ENCODE measurements around the gene HPX. TPM values are rescaled to one million over a fixed set of nuclear protein-coding genes. Genes with fewer than 3 reads are reported as not detected.

HPX gene
- 1 to 10 TPM; 2.7 to 4.2 TPM for total RNA-seq
- polyA plus RNA-seq (ENCODE audit: insufficient read depth, low read depth, low replicate concordance): 3.1 TPM
- long read RNA-seq, donor 1, partial matches to known transcripts: 0 of 3 reads
- long read RNA-seq, donor 1, other reads (novel, unspliced or antisense): 0 of 3 reads
- long read RNA-seq, donor 2: 0 reads

- no peaks in the 10 kb centered on the region for H3K9me3 ChIP-seq
- no peaks in the 10 kb centered on the region for H3K27me3 ChIP-seq
- no peak for DNase-seq
- intact Hi-C loops (cut with DNase I; ENCODE audit: low total_unique reads): no loop called here
- H3K36me3 ChIP-seq (ENCODE audit: low read depth, missing control alignments): no peaks in the 10 kb centered on the region
- H3K4me3 ChIP-seq: no peak within 1 kb of the TSS
- no peaks in the 10 kb centered on the region for H3K4me1 ChIP-seq
- H3K27ac ChIP-seq: no peak within 1 kb of the TSS
- TF ChIP-seq CTCF (IDR thresholded peaks at IDR 0.05): no peak
- TF ChIP-seq POLR2A (IDR thresholded peaks at IDR 0.05): no peak
- 80 to 83% methylated on average over 3 of the region's 3 CpGs for WGBS, 2 donors
Observed at GRCh38 chr11:6440906-6441358, at the start of gene HPX. Gene HPX, minus strand, starts transcription at chr11:6440987. Its CDS starts 24 bp downstream, at chr11:6440963.

- H3K4me3 ChIP-seq: no peak overlapping the region
- H3K4me1 ChIP-seq: no peaks in the 10 kb centered on the region
- WGBS, 2 donors: 92 to 94% methylated on average over 4 of the region's 4 CpGs
- intact Hi-C loops (cut with DNase I; ENCODE audit: low total_unique reads): no loop called here
- H3K9me3 ChIP-seq: no peaks in the 10 kb centered on the region
- no peaks in the 10 kb centered on the region for H3K36me3 ChIP-seq (ENCODE audit: low read depth, missing control alignments)
- H3K27ac ChIP-seq: no peak overlapping the region
- H3K27me3 ChIP-seq: no peaks in the 10 kb centered on the region
- TF ChIP-seq CTCF (IDR thresholded peaks at IDR 0.05) (no peak), POLR2A (IDR thresholded peaks at IDR 0.05) (no peak)
- DNase-seq: no peak
Observed at GRCh38 chr11:6489306-6489705, 48.5 kb upstream of the HPX start.

GRCh38 chr11:6488821-6489220, 48.0 kb upstream of the HPX start:
- WGBS, 2 donors: 92 to 100% methylated on average over 3 of the region's 3 CpGs
- TF ChIP-seq POLR2A (IDR thresholded peaks at IDR 0.05) (no peak), CTCF (IDR thresholded peaks at IDR 0.05) (no peak)
- Histone ChIP-seq H3K4me3 (no peak overlapping the region), H3K27ac (no peak overlapping the region), H3K36me3 (ENCODE audit: low read depth, missing control alignments) (no peaks in the 10 kb centered on the region), H3K4me1 (no peaks in the 10 kb centered on the region), H3K9me3 (no peaks in the 10 kb centered on the region), H3K27me3 (no peaks in the 10 kb centered on the region)
- intact Hi-C loops (cut with DNase I; ENCODE audit: low total_unique reads): no loop called here
- DNase-seq: no peak

GRCh38 chr11:6488342-6488741, 47.6 kb upstream of the HPX start:
- no peak overlapping the region for H3K4me3 ChIP-seq
- no peaks in the 10 kb centered on the region for H3K27me3 ChIP-seq
- no peak for TF ChIP-seq POLR2A (IDR thresholded peaks at IDR 0.05)
- TF ChIP-seq CTCF (IDR thresholded peaks at IDR 0.05): no peak
- intact Hi-C loops (cut with DNase I; ENCODE audit: low total_unique reads): no loop called here
- H3K4me1 ChIP-seq: no peaks in the 10 kb centered on the region
- no peak overlapping the region for H3K27ac ChIP-seq
- 91% methylated on average over 6 of the region's 6 CpGs for WGBS, 2 donors
- H3K9me3 ChIP-seq: no peaks in the 10 kb centered on the region
- no peaks in the 10 kb centered on the region for H3K36me3 ChIP-seq (ENCODE audit: low read depth, missing control alignments)
- no peak for DNase-seq

- Histone ChIP-seq H3K27ac (no peak overlapping the region), H3K4me1 (peaks cover 11% of the 10 kb centered on the region)
Observed at GRCh38 chr11:6486938-6487337, 46.2 kb upstream of the HPX start.

More at GRCh38 chr11:6486938-6487337, 46.2 kb upstream of the HPX start:
- no peak for DNase-seq
- Histone ChIP-seq H3K4me3 (no peak overlapping the region), H3K36me3 (ENCODE audit: low read depth, missing control alignments) (no peaks in the 10 kb centered on the region), H3K9me3 (no peaks in the 10 kb centered on the region), H3K27me3 (no peaks in the 10 kb centered on the region)
- intact Hi-C loops (cut with DNase I; ENCODE audit: low total_unique reads): no loop called here
- 100% methylated on average over 1 of the region's 1 CpG for whole genome bisulfite sequencing, 2 donors
- TF ChIP-seq CTCF (IDR thresholded peaks at IDR 0.05) (no peak), POLR2A (IDR thresholded peaks at IDR 0.05) (no peak)

All from testis (tissue), 5 donors.